HG02642 (cell line): Measurements from ENCODE around the gene ATRIP.

ENCODE experiments used
- ATAC-seq: cut with Tn5 transposase; IDR thresholded peaks from one replicate; pipeline ENCODE4 v1.9.1; 2021; ENCODE audit warnings: mild to moderate bottlenecking; ENCODE audit not compliant: unreplicated experiment, poor library complexity

Gene ATRIP

GRCh38 chr3:48409291-48410201, 37.0 kb upstream of the ATRIP start:
- no peak for ATAC-seq

GRCh38 chr3:48410205-48411040, 36.1 kb upstream of the ATRIP start:
- ATAC-seq, result no peak

- no peak for ATAC-seq
These were observed 35.4 kb upstream of the ATRIP start for GRCh38 chr3:48411041-48411588.

GRCh38 chr3:48411606-48412374, 34.7 kb upstream of the ATRIP start:
- no peak for ATAC-seq

- ATAC-seq, result no peak
These were observed 34.0 kb upstream of the ATRIP start for GRCh38 chr3:48412375-48413001.

- ATAC-seq, result no peak
These were observed 33.5 kb upstream of the ATRIP start for GRCh38 chr3:48413086-48413485.

GRCh38 chr3:48413611-48414010, 32.9 kb upstream of the ATRIP start:
- no peak for ATAC-seq

- no peak for ATAC-seq
These were observed 31.9 kb upstream of the ATRIP start for GRCh38 chr3:48414376-48415250.

- no peak for ATAC-seq
These were observed 31.1 kb upstream of the ATRIP start for GRCh38 chr3:48415251-48415953.

- no peak for ATAC-seq
These were observed 30.4 kb upstream of the ATRIP start for GRCh38 chr3:48416091-48416505.

- ATAC-seq, result no peak
These were observed 30.0 kb upstream of the ATRIP start for GRCh38 chr3:48416546-48416945.

- no peak for ATAC-seq
These were observed 28.9 kb upstream of the ATRIP start for GRCh38 chr3:48417529-48418108.

GRCh38 chr3:48418140-48418539, 28.4 kb upstream of the ATRIP start:
- ATAC-seq, result no peak

GRCh38 chr3:48418651-48419050, 27.9 kb upstream of the ATRIP start:
- ATAC-seq, result no peak

- ATAC-seq, result no peak
These were observed 27.4 kb upstream of the ATRIP start for GRCh38 chr3:48419149-48419548.

- ATAC-seq, result no peak
These were observed 26.9 kb upstream of the ATRIP start for GRCh38 chr3:48419597-48419996.

- no peak for ATAC-seq
These were observed 26.0 kb upstream of the ATRIP start for GRCh38 chr3:48420561-48420960.

- ATAC-seq, result no peak
These were observed 24.3 kb upstream of the ATRIP start for GRCh38 chr3:48422272-48422671.
